Suprapubic skin (tissue), 4 donors: ENCODE results near the gene MALRD1. TPM values are rescaled to one million over a fixed set of nuclear protein-coding genes. Genes with fewer than 3 reads are reported as not detected.

Experiments
- DNase-seq, 2 donors: peaks; one replicate each; pipeline ENCODE4 v3.0.0-alpha.2; 2019; ENCODE audit warnings: low spot score in 2 of 2
- H3K27ac ChIP-seq: fragments of 200-600 bp; sonication (generic); one replicate; pipeline ENCODE4 v1.5.1; 2019
- H3K27me3 ChIP-seq: fragments of 200-600 bp; sonication (generic); one replicate; pipeline ENCODE4 v1.5.1; 2019
- H3K36me3 ChIP-seq: fragments of 200-600 bp; sonication (generic); one replicate; pipeline ENCODE4 v1.5.1; 2019
- H3K4me1 ChIP-seq: fragments of 200-600 bp; sonication (generic); one replicate; pipeline ENCODE4 v1.5.1; 2019
- H3K4me3 ChIP-seq: fragments of 200-600 bp; sonication (generic); one replicate; pipeline ENCODE4 v1.5.1; 2019; ENCODE audit warnings: mild to moderate bottlenecking
- H3K9me3 ChIP-seq: fragments of 200-600 bp; sonication (generic); one replicate; pipeline ENCODE4 v1.5.1; 2019
- CTCF ChIP-seq, 2 donors: fragments of 200-600 bp in 1 of 2; fragments of 450-650 bp in 1 of 2; sonication (generic) in 1 of 2; IDR thresholded peaks; one replicate each; pipeline ENCODE4 v1.5.1; 2016 to 2019; ENCODE audit warnings: antibody characterized with exemption in 2 of 2, mild to moderate bottlenecking in 1 of 2, moderate library complexity in 1 of 2
- EP300 ChIP-seq: sonication (generic); formaldehyde crosslinking; IDR thresholded peaks from one replicate; pipeline ENCODE4 v1.6.1; 2017; ENCODE audit warnings: antibody characterized with exemption
- POLR2A ChIP-seq, 2 donors: fragments of 450-650 bp; IDR thresholded peaks; one replicate each; pipeline ENCODE4 v1.6.1; 2017; ENCODE audit warnings: antibody characterized with exemption in 2 of 2, mild to moderate bottlenecking in 2 of 2, moderate library complexity in 2 of 2
- POLR2AphosphoS5 ChIP-seq, 3 donors: sonication (generic); formaldehyde crosslinking; IDR thresholded peaks; one replicate each; pipeline ENCODE4 v1.6.1; 2017; ENCODE audit warnings: antibody characterized with exemption in 3 of 3
- whole genome bisulfite sequencing: methylation state at CpG from one replicate; pipeline ENCODE4 v1.1.5; 2018; 5-methylcytosine and 5-hydroxymethylcytosine counted together
- total RNA-seq, 4 donors: library from RNA; depleted of rRNA; stranded (reverse); fragments of >200 nt; gene quantifications; one replicate each; pipeline ENCODE4 v1.1.0, GENCODE V29; 2016

Gene MALRD1
- total RNA-seq, 4 donors from 2014 or later, result 0.23 to 0.80 (median 0.31) TPM; not detected in 1

- no peak for DNase-seq
- no peak overlapping the region for H3K27ac ChIP-seq
- H3K27me3 ChIP-seq, result no peaks in the 10 kb centered on the region
- H3K9me3 ChIP-seq, result no peaks in the 10 kb centered on the region
- TF ChIP-seq CTCF (IDR thresholded peaks at IDR 0.05) (no peak), POLR2AphosphoS5 (IDR thresholded peaks at IDR 0.05) (no peak), EP300 (no peak), POLR2A (IDR thresholded peaks at IDR 0.05) (no peak)
- WGBS, result 93% methylated on average over 3 of the region's 3 CpGs
- H3K4me1 ChIP-seq, result no peaks in the 10 kb centered on the region
- no peaks in the 10 kb centered on the region for H3K36me3 ChIP-seq
- H3K4me3 ChIP-seq, result no peak overlapping the region
Measured at GRCh38 chr10:19316204-19316870, 267.7 kb downstream of the MALRD1 start.

GRCh38 chr10:19317952-19318351, 269.4 kb downstream of the MALRD1 start:
- H3K27ac ChIP-seq, result no peak overlapping the region
- no peaks in the 10 kb centered on the region for H3K4me1 ChIP-seq
- H3K36me3 ChIP-seq, result no peaks in the 10 kb centered on the region
- TF ChIP-seq POLR2AphosphoS5 (IDR thresholded peaks at IDR 0.05), result no peak
- TF ChIP-seq CTCF (IDR thresholded peaks at IDR 0.05), result no peak
- TF ChIP-seq EP300, result no peak
- no peak for TF ChIP-seq POLR2A (IDR thresholded peaks at IDR 0.05)
- 92% methylated on average over 1 of the region's 1 CpG for WGBS
- no peaks in the 10 kb centered on the region for H3K27me3 ChIP-seq
- H3K9me3 ChIP-seq, result no peaks in the 10 kb centered on the region
- no peak overlapping the region for H3K4me3 ChIP-seq
- DNase-seq, result no peak

- no peaks in the 10 kb centered on the region for H3K27me3 ChIP-seq
Measured at GRCh38 chr10:19325581-19325980, 277.0 kb downstream of the MALRD1 start.

GRCh38 chr10:19328582-19328981, 280.0 kb downstream of the MALRD1 start:
- Histone ChIP-seq H3K4me3 (no peak overlapping the region), H3K27me3 (no peaks in the 10 kb centered on the region), H3K27ac (no peak overlapping the region), H3K9me3 (no peaks in the 10 kb centered on the region), H3K36me3 (no peaks in the 10 kb centered on the region), H3K4me1 (no peaks in the 10 kb centered on the region)
- no peak for DNase-seq
- WGBS, result 94% methylated on average over 2 of the region's 2 CpGs
- TF ChIP-seq POLR2A (IDR thresholded peaks at IDR 0.05) (no peak), POLR2AphosphoS5 (IDR thresholded peaks at IDR 0.05) (no peak)

More at GRCh38 chr10:19325581-19325980, 277.0 kb downstream of the MALRD1 start:
- 70% methylated on average over 4 of the region's 4 CpGs for WGBS
- Histone ChIP-seq H3K4me1 (no peaks in the 10 kb centered on the region), H3K9me3 (no peaks in the 10 kb centered on the region), H3K36me3 (no peaks in the 10 kb centered on the region), H3K27ac (no peak overlapping the region), H3K4me3 (no peak overlapping the region)
- DNase-seq, result no peak
- no peak for TF ChIP-seq CTCF (IDR thresholded peaks at IDR 0.05)
- no peak for TF ChIP-seq POLR2A (IDR thresholded peaks at IDR 0.05)
- TF ChIP-seq POLR2AphosphoS5 (IDR thresholded peaks at IDR 0.05), result no peak
- no peak for TF ChIP-seq EP300

GRCh38 chr10:19329475-19329874, 280.9 kb downstream of the MALRD1 start:
- WGBS, result 95% methylated on average over 1 of the region's 1 CpG
- TF ChIP-seq POLR2AphosphoS5 (IDR thresholded peaks at IDR 0.05) (no peak), POLR2A (IDR thresholded peaks at IDR 0.05) (no peak), EP300 (no peak), CTCF (IDR thresholded peaks at IDR 0.05) (no peak)
- Histone ChIP-seq H3K9me3 (no peaks in the 10 kb centered on the region), H3K36me3 (no peaks in the 10 kb centered on the region), H3K27me3 (no peaks in the 10 kb centered on the region), H3K4me3 (no peak overlapping the region), H3K4me1 (no peaks in the 10 kb centered on the region), H3K27ac (no peak overlapping the region)
- no peak for DNase-seq

- no peak overlapping the region for H3K4me3 ChIP-seq
- no peaks in the 10 kb centered on the region for H3K27me3 ChIP-seq
- no peak for TF ChIP-seq EP300
- no peak for TF ChIP-seq POLR2A (IDR thresholded peaks at IDR 0.05)
- TF ChIP-seq POLR2AphosphoS5 (IDR thresholded peaks at IDR 0.05), result no peak
- TF ChIP-seq CTCF (IDR thresholded peaks at IDR 0.05), result no peak
- no peak for DNase-seq
- no peaks in the 10 kb centered on the region for H3K4me1 ChIP-seq
- no peaks in the 10 kb centered on the region for H3K36me3 ChIP-seq
- H3K27ac ChIP-seq, result no peak overlapping the region
- no peaks in the 10 kb centered on the region for H3K9me3 ChIP-seq
Measured at GRCh38 chr10:19332304-19332703, 283.7 kb downstream of the MALRD1 start.
